K562 (cell line): Measurements from ENCODE around the gene TRMT1. TPM values are rescaled to one million over a fixed set of nuclear protein-coding genes. Genes with fewer than 3 reads are reported as not detected.

ENCODE experiments used
- BRF1 ChIP-seq: IDR thresholded peaks from 3 replicates; pipeline ENCODE4 v1.6.1; 2011; ENCODE audit warnings: borderline replicate concordance, mild to moderate bottlenecking; ENCODE audit not compliant: insufficient read length; ENCODE audit errors: extremely low read depth
- CC2D1A ChIP-seq: fragments of 450-650 bp; IDR thresholded peaks from 2 replicates; pipeline ENCODE4 v1.6.1; 2017; ENCODE audit warnings: mild to moderate bottlenecking
- GABPB2 ChIP-seq: fragments of 250-450 bp; sonication (Bioruptor Pico); conservative IDR thresholded peaks from 2 replicates; pipeline ENCODE4 v1.5.1; 2021; ENCODE audit warnings: mild to moderate bottlenecking
- HDAC1 ChIP-seq, 2 experiments: fragments of 450-650 bp; IDR thresholded peaks; 2 replicates each; pipeline ENCODE4 v1.6.1; 2016 to 2017; ENCODE audit warnings: inconsistent platforms in 1 of 2, mild to moderate bottlenecking in 1 of 2, moderate library complexity in 1 of 2
- HDAC2 ChIP-seq: fragments of 450-650 bp; IDR thresholded peaks from 2 replicates; pipeline ENCODE4 v1.6.1; 2016; ENCODE audit warnings: mild to moderate bottlenecking
- MEF2D ChIP-seq: conservative IDR thresholded peaks from 2 replicates; pipeline ENCODE4 v1.6.1; 2016; ENCODE audit warnings: low read depth, missing genetic modification characterization, missing compliant biosample characterization
- OTX1 ChIP-seq: fragments of 450-650 bp; formaldehyde crosslinking; IDR thresholded peaks from 2 replicates; pipeline ENCODE4 v1.4.0; 2022; ENCODE audit warnings: mild to moderate bottlenecking
- PHF20 ChIP-seq: fragments of 450-650 bp; IDR thresholded peaks from 2 replicates; pipeline ENCODE4 v1.6.1; 2018; ENCODE audit not compliant: partially characterized antibody
- SIX5 ChIP-seq, 2 experiments: IDR thresholded peaks; 2 replicates each; pipeline ENCODE4 v1.6.1; 2011; ENCODE audit warnings: low read length in 2 of 2, borderline replicate concordance in 1 of 2, low read depth in 1 of 2, mild to moderate bottlenecking in 1 of 2, moderate library complexity in 1 of 2; ENCODE audit not compliant: insufficient read depth in 1 of 2
- SMAD1 ChIP-seq: fragments of 150-350 bp; IDR thresholded peaks from 2 replicates; pipeline ENCODE4 v1.6.1; 2014; ENCODE audit warnings: low read length, low read depth; ENCODE audit not compliant: partially characterized antibody
- SRSF3 ChIP-seq: fragments of 200-400 bp; formaldehyde crosslinking; IDR thresholded peaks from 2 replicates; pipeline ENCODE4 v1.6.1; 2016; ENCODE audit warnings: mild to moderate bottlenecking, low read length, moderate library complexity; ENCODE audit not compliant: insufficient read depth
- TAF15 ChIP-seq: fragments of 200-400 bp; formaldehyde crosslinking; IDR thresholded peaks from 2 replicates; pipeline ENCODE4 v1.6.1; 2017; ENCODE audit warnings: mild to moderate bottlenecking, low read depth, low read length, moderate library complexity
- TBP ChIP-seq: optimal IDR thresholded peaks from 2 replicates; pipeline ENCODE3; 2011; ENCODE audit warnings: low read depth, low read length, improper control_type of control experiment
- TRIM24 ChIP-seq, 2 experiments: fragments of 450-650 bp; IDR thresholded peaks; 2 replicates each; pipeline ENCODE4 v1.6.1; 2016
- ZNF408 ChIP-seq: fragments of 250-450 bp; sonication (Bioruptor Pico); IDR thresholded peaks from 2 replicates; pipeline ENCODE4 v1.4.0; 2020; ENCODE audit warnings: low read depth, mild to moderate bottlenecking, moderate library complexity
- ZNF830 ChIP-seq: fragments of 250-450 bp; sonication (Bioruptor Pico); IDR thresholded peaks from 2 replicates; pipeline ENCODE4 v1.5.0; 2021; ENCODE audit warnings: mild to moderate bottlenecking
- polyA plus RNA-seq, 8 experiments: library from polyadenylated mRNA; depleted of rRNA in 4 of 8; stranded (reverse) in 5 of 8; unstranded in 3 of 8; fragments of >200 nt; fragmentation: Nextera tagmentation in 2 of 8; fragmentation: Illumina TruSeq in 1 of 8; extraction: Ambion mirVana in 2 of 8; extraction: Trizol in 1 of 8; gene quantifications; 2 replicates each; pipeline versions ENCODE4 v1.2.1 to v1.2.3, GENCODE V29; 2011 to 2014; ENCODE audit warnings: inconsistent platforms in 1 of 8, missing spikeins in 1 of 8
- total RNA-seq, 7 experiments: library from RNA; depleted of rRNA in 6 of 7; stranded (reverse); fragments of >200 nt in 6 of 7; fragmentation: Illumina TruSeq in 2 of 7; extraction: Trizol in 2 of 7; gene quantifications; 2 replicates each; pipeline versions ENCODE4 v1.2.1 to v1.2.3, GENCODE V29; 2011 to 2021; ENCODE audit warnings: low replicate concordance in 1 of 7
- TF ChIP-seq, protein P1 (sequence below): fragments of 450-650 bp; IDR thresholded peaks from 2 replicates; pipeline ENCODE4 v1.6.1; 2016; ENCODE audit warnings: antibody characterized with exemption
- TF ChIP-seq, protein P2 (sequence below): sonication (generic); formaldehyde crosslinking; IDR thresholded peaks from 2 replicates; pipeline ENCODE4 v1.8.1; 2023; ENCODE audit warnings: mild to moderate bottlenecking, missing genetic modification reagents
- TF ChIP-seq, protein P3 (sequence below), 2 experiments: IDR thresholded peaks; 2 replicates each; pipeline ENCODE4 v1.6.1; 2012; ENCODE audit warnings: improper control_type of control experiment in 2 of 2, low read depth in 2 of 2, low read length in 2 of 2, borderline replicate concordance in 1 of 2
- TF ChIP-seq, protein P4 (sequence below), 2 experiments: fragments of 450-650 bp in 1 of 2; sonication (generic) in 1 of 2; formaldehyde crosslinking in 1 of 2; IDR thresholded peaks in 1 of 2; conservative IDR thresholded peaks in 1 of 2; 2 replicates each; pipeline versions ENCODE4 v1.6.1 to v1.8.1; 2016 to 2023; ENCODE audit warnings: mild to moderate bottlenecking in 2 of 2, moderate library complexity in 2 of 2, inconsistent platforms in 1 of 2, missing genetic modification reagents in 1 of 2

The TRMT1 gene
- total and polyA plus RNA-seq, 9 of the 15 experiments (the other 6 are each of a cell fraction or from before 2014, with no cell fraction given): 5.8 to 158 (median 54.3) TPM

DNA sequence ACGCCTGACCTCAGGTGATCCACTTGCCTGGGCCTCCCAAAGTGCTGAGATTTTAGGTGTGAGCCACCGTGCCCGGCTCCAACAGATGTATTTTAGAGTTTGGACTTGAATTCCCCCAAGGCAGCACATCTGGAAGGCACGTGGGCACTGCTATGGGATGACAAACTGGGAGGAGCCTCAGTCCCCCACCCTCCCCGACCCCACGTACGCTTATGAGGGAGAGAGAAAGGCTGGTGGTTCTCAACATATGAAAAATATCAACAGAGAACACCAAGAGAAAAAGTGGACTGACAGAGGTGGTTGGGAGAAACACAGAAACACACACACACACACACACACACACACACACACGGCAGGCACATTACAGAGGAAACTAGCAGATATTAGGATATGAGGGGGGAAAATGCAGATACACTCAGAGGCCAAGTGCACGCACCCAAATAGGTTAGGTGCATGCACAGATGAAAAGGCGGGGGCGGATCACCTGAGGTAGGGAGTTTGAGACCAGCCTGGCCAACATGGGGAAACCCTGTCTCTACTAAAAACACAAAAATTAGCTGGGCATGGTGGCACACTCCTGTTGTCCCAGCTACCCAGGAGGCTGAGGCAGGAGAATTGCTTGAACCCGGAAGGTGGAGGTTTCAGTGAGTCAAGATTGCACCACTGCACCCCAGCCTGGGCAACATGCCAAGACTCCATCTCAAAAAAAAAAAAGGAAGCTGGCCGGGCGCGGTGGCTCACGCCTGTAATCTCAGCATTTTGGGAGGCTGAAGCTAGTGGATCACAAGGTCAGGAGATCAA, 30.4 kb upstream of the TRMT1 start (continued):
- TF ChIP-seq HDAC1 (IDR thresholded peaks at IDR 0.05): no peak; a peak in 1 of 4 replicates
- peak in 1 of 2 experiments; percentile 74; a peak in 1 of 4 replicates for TF ChIP-seq TRIM24 (IDR thresholded peaks at IDR 0.05)
- TF ChIP-seq ZNF830 (CRISPR knock-in tag): no peak
- TF ChIP-seq TBP: no peak
- no peak for TF ChIP-seq SRSF3
- no peak for TF ChIP-seq PHF20
- no peak for TF ChIP-seq SMAD1
- no peak for TF ChIP-seq SIX5 (IDR thresholded peaks at IDR 0.05; ENCODE audit: borderline replicate concordance in 1 of 2, insufficient read depth in 1 of 2, low read depth in 1 of 2, low read length in 2 of 2)
- TF ChIP-seq HDAC2: peak; percentile 76; the same call in 1 of the 2 replicates
- TF ChIP-seq CC2D1A: peak; percentile 73; the same call in 1 of the 2 replicates
- no peak for TF ChIP-seq TAF15
- TF ChIP-seq, protein P1, sequence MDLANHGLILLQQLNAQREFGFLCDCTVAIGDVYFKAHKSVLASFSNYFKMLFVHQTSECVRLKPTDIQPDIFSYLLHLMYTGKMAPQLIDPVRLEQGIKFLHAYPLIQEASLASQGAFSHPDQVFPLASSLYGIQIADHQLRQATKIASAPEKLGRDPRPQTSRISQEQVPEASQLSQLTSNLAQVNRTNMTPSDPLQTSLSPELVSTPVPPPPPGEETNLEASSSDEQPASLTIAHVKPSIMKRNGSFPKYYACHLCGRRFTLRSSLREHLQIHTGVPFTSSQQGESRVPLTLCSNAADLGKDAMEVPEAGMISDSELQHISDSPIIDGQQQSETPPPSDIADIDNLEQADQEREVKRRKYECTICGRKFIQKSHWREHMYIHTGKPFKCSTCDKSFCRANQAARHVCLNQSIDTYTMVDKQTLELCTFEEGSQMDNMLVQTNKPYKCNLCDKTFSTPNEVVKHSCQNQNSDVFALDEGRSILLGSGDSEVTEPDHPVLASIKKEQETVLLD: no peak
- TF ChIP-seq ZNF408: no peak
- TF ChIP-seq, protein P2, sequence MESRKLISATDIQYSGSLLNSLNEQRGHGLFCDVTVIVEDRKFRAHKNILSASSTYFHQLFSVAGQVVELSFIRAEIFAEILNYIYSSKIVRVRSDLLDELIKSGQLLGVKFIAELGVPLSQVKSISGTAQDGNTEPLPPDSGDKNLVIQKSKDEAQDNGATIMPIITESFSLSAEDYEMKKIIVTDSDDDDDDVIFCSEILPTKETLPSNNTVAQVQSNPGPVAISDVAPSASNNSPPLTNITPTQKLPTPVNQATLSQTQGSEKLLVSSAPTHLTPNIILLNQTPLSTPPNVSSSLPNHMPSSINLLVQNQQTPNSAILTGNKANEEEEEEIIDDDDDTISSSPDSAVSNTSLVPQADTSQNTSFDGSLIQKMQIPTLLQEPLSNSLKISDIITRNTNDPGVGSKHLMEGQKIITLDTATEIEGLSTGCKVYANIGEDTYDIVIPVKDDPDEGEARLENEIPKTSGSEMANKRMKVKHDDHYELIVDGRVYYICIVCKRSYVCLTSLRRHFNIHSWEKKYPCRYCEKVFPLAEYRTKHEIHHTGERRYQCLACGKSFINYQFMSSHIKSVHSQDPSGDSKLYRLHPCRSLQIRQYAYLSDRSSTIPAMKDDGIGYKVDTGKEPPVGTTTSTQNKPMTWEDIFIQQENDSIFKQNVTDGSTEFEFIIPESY (CRISPR knock-in tag): no peak
- TF ChIP-seq, protein P3, sequence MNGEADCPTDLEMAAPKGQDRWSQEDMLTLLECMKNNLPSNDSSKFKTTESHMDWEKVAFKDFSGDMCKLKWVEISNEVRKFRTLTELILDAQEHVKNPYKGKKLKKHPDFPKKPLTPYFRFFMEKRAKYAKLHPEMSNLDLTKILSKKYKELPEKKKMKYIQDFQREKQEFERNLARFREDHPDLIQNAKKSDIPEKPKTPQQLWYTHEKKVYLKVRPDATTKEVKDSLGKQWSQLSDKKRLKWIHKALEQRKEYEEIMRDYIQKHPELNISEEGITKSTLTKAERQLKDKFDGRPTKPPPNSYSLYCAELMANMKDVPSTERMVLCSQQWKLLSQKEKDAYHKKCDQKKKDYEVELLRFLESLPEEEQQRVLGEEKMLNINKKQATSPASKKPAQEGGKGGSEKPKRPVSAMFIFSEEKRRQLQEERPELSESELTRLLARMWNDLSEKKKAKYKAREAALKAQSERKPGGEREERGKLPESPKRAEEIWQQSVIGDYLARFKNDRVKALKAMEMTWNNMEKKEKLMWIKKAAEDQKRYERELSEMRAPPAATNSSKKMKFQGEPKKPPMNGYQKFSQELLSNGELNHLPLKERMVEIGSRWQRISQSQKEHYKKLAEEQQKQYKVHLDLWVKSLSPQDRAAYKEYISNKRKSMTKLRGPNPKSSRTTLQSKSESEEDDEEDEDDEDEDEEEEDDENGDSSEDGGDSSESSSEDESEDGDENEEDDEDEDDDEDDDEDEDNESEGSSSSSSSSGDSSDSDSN (IDR thresholded peaks at IDR 0.05; ENCODE audit: borderline replicate concordance in 1 of 2, low read depth in 2 of 2, low read length in 2 of 2): no peak
- TF ChIP-seq BRF1: no peak
- 0 out of 2 replicates have a peak, but pooled peaks have one; percentile 29 for TF ChIP-seq OTX1 (CRISPR knock-in tag)
- no peak for TF ChIP-seq MEF2D (tag)
- TF ChIP-seq GABPB2: no peak
- TF ChIP-seq, protein P4, sequence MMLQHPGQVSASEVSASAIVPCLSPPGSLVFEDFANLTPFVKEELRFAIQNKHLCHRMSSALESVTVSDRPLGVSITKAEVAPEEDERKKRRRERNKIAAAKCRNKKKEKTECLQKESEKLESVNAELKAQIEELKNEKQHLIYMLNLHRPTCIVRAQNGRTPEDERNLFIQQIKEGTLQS (IDR thresholded peaks at IDR 0.05): peak; percentile 73
- TF ChIP-seq, protein P4 (CRISPR knock-in tag; conservative IDR thresholded peaks at IDR 0.05): no peak
